ENCODE measurements around the gene ISY1.

DNA sequence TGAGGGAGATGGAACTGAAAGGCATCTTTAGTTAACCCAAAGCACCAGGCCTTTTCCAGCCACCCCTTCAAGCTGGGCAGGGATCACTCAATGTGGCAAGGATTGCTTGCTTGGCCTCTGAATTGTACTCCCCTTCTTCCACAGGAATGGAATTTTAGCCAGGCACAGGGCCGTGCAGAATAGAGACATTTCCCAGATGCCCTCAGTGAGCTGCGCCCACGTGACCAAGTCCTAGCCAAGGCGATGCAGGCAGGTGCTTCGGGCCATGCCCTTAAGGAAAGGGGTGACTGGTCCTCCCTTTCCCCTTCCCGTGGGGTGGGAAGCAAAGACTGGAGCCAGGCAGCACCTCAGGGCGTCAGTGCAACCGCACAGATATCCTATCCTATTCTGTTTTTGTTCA lies 82.4 kb downstream of the ISY1 start:
- TF ChIP-seq CTCF (IDR thresholded peaks at IDR 0.05) (no peak), POLR2A (IDR thresholded peaks at IDR 0.05) (no peak)
